Osteoblast (primary cell): ENCODE results near the gene DCAF6. TPM values are rescaled to one million over a fixed set of nuclear protein-coding genes. Genes with fewer than 3 reads are reported as not detected.
"Not testable (repeated sequence)": the region's sequence is repeated elsewhere in the genome, so short reads cannot be mapped to it uniquely, and the experiment has no call there.

Experiments
- DNase-seq: peaks from one replicate; pipeline ENCODE4 v3.0.0; 2011; ENCODE audit warnings: low spot score, mixed read lengths; ENCODE audit not compliant: insufficient read length; ENCODE audit errors: missing footprints
- H2AFZ ChIP-seq: 2 replicates; pipeline ENCODE4 v1.6.0; 2011; ENCODE audit warnings: mild to moderate bottlenecking, low read length
- H3K27ac ChIP-seq: 2 replicates; pipeline ENCODE4 v1.5.1; 2011; ENCODE audit warnings: mild to moderate bottlenecking, low read depth, low read length, moderate library complexity
- H3K27me3 ChIP-seq: 2 replicates; pipeline ENCODE4 v1.6.0; 2012; ENCODE audit warnings: mild to moderate bottlenecking, control low read depth, inconsistent platforms, low read length, moderate library complexity; ENCODE audit not compliant: insufficient read depth
- H3K36me3 ChIP-seq: 2 replicates; pipeline ENCODE4 v1.5.1; 2011; ENCODE audit warnings: mild to moderate bottlenecking, low read length, control low read depth, moderate library complexity; ENCODE audit not compliant: insufficient read depth
- H3K4me1 ChIP-seq: 2 replicates; pipeline ENCODE4 v1.5.1; 2011; ENCODE audit warnings: mild to moderate bottlenecking, low read length, control low read depth, moderate library complexity; ENCODE audit not compliant: insufficient read depth
- H3K4me2 ChIP-seq: 2 replicates; pipeline ENCODE4 v1.6.0; 2011; ENCODE audit warnings: mild to moderate bottlenecking, low read length; ENCODE audit not compliant: insufficient read depth
- H3K4me3 ChIP-seq: fragments of 200-600 bp; sonication (generic); 3 replicates; pipeline ENCODE4 v1.5.1; 2012; ENCODE audit warnings: mild to moderate bottlenecking, low read length, inconsistent platforms; ENCODE audit not compliant: insufficient read depth
- H3K79me2 ChIP-seq: 2 replicates; pipeline ENCODE4 v1.6.0; 2012; ENCODE audit warnings: mild to moderate bottlenecking, low read length, control low read depth, inconsistent platforms; ENCODE audit not compliant: insufficient read depth
- H3K9me3 ChIP-seq: 2 replicates; pipeline ENCODE4 v1.5.1; 2011; ENCODE audit warnings: low read depth, low read length, control low read depth
- H4K20me1 ChIP-seq: 2 replicates; pipeline ENCODE4 v1.6.0; 2012; ENCODE audit warnings: mild to moderate bottlenecking, low read length, control low read depth; ENCODE audit not compliant: insufficient read depth
- CTCF ChIP-seq: IDR thresholded peaks from 2 replicates; pipeline ENCODE4 v1.5.1; 2011; ENCODE audit warnings: mild to moderate bottlenecking, low read depth, low read length, moderate library complexity; ENCODE audit errors: extremely low read depth
- total RNA-seq: library from RNA; depleted of rRNA; stranded (reverse); fragments of >200 nt; gene quantifications from 2 replicates; pipeline ENCODE4 v1.2.3, GENCODE V29; 2012

The DCAF6 gene
- total RNA-seq, 1 donor: 91.6 TPM

GRCh38 chr1:167928457-167928852 lies 8.0 kb upstream of the DCAF6 start:
- peaks cover 3% of the 10 kb centered on the region for H4K20me1 ChIP-seq
- DNase-seq: peak; percentile 44
- H3K4me3 ChIP-seq: no peak overlapping the region
- H3K4me2 ChIP-seq: no peak overlapping the region
- H3K27ac ChIP-seq: no peak overlapping the region
- no peaks in the 10 kb centered on the region for H3K4me1 ChIP-seq
- peaks cover 78% of the 10 kb centered on the region for H3K79me2 ChIP-seq
- H3K36me3 ChIP-seq: no peaks in the 10 kb centered on the region
- no peaks in the 10 kb centered on the region for H3K27me3 ChIP-seq
- H2AFZ ChIP-seq: no peak overlapping the region
- H3K9me3 ChIP-seq: no peaks in the 10 kb centered on the region
- TF ChIP-seq CTCF: no peak

- not testable (repeated sequence) for H3K27ac ChIP-seq, DNase-seq, H3K4me2 ChIP-seq, H2AFZ ChIP-seq, H3K36me3 ChIP-seq, H4K20me1 ChIP-seq, H3K9me3 ChIP-seq, H3K27me3 ChIP-seq, H3K4me3 ChIP-seq, H3K4me1 ChIP-seq
- peaks cover 81% of the 10 kb centered on the region for H3K79me2 ChIP-seq
Observed at GRCh38 chr1:167928919-167929318, 7.6 kb upstream of the DCAF6 start.

GRCh38 chr1:167929725-167930124 lies 6.8 kb upstream of the DCAF6 start:
- no peak overlapping the region for H3K27ac ChIP-seq
- DNase-seq: no peak
- H3K36me3 ChIP-seq: no peaks in the 10 kb centered on the region
- no peaks in the 10 kb centered on the region for H3K9me3 ChIP-seq
- no peaks in the 10 kb centered on the region for H3K27me3 ChIP-seq
- H2AFZ ChIP-seq: no peak overlapping the region
- H3K4me1 ChIP-seq: peaks cover 10% of the 10 kb centered on the region
- peaks cover 86% of the 10 kb centered on the region for H3K79me2 ChIP-seq
- no peak overlapping the region for H3K4me3 ChIP-seq
- H3K4me2 ChIP-seq: no peak overlapping the region
- peaks cover 6% of the 10 kb centered on the region for H4K20me1 ChIP-seq
- no peak for TF ChIP-seq CTCF

GRCh38 chr1:167933788-167934187 lies 2.7 kb upstream of the DCAF6 start:
- H3K27me3 ChIP-seq: no peaks in the 10 kb centered on the region
- H2AFZ ChIP-seq: no peak overlapping the region
- H3K4me3 ChIP-seq: peak overlapping the region; percentile 95
- H3K79me2 ChIP-seq: peaks cover 87% of the 10 kb centered on the region
- no peaks in the 10 kb centered on the region for H3K36me3 ChIP-seq
- TF ChIP-seq CTCF: no peak
- no peaks in the 10 kb centered on the region for H3K9me3 ChIP-seq
- peaks cover 12% of the 10 kb centered on the region for H4K20me1 ChIP-seq
- peak overlapping the region; percentile 99 for H3K27ac ChIP-seq
- peaks cover 20% of the 10 kb centered on the region for H3K4me1 ChIP-seq
- peak overlapping the region; percentile 97 for H3K4me2 ChIP-seq
- no peak for DNase-seq
